ENCODE measurements around the gene DNASE1.
"Not testable (repeated sequence)": the region's sequence is repeated elsewhere in the genome, so short reads cannot be mapped to it uniquely, and the experiment has no call there.

The DNASE1 gene

DNA sequence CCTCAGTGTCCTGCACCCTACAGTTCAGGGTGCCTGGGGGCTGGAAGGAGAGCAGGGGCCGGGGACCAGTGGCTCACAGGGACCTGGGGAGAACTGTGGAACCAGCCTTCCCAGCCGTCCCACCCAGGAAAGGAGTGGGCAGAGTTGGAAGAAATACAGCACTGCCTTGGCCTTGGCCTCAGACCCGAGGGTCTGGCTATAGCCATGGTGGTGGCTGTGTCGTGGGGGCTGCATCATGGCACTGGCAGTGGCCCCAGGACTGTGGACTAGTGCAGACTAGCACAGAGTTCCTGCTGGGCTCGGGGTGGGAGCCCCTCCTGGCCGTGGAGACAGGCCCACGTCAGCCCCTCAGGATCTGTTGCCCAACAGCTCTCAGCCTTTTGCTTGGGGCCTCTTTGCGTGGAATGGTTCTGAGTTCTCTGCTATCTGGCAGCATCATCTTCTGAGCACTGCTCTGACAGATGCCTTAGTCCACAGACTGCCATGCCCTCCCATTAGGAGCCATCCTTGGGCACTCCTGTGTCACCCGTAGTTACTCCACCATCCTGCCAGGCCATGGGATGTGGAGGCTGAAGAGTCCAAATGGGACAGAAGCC is 12.6 kb upstream of the DNASE1 start:
- peak; percentile 14 for DNase-seq (ENCODE audit: low spot score)

DNA sequence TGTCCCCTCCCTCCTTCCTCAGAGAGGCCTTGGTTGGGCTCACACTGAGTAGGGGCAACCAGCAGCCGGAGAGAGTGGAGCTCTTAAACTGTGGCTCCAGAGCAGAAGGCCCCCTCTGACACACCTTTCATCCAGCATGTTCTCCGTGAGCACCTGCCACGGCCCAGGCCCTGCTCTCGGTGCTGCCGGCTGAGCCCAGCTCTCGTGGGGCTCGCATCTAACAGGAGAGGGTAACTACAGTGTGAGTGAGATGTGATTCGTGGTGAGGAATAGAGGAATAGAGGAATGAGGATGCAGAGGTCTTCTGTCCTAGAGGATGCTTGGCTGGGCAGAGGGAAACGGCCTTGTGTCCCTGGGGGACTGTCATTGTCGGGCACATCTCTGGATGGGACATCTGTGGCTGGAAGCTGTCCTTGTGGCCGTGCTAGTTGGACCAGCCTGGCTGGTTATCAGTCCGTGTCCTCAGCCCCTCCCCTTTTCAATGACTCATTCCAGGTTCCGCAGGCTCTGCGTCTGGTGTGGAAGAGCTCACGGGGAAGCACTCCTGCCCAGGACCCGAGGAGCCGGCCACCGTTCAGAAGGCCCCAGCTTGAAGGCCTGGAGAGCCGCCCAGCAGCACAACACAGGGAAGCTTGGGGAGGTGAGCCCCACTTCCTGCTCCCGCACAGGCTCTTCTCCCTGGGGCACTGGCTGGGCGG is 11.9 kb upstream of the DNASE1 start:
- DNase-seq (ENCODE audit: low spot score), result peak; percentile 30

DNA sequence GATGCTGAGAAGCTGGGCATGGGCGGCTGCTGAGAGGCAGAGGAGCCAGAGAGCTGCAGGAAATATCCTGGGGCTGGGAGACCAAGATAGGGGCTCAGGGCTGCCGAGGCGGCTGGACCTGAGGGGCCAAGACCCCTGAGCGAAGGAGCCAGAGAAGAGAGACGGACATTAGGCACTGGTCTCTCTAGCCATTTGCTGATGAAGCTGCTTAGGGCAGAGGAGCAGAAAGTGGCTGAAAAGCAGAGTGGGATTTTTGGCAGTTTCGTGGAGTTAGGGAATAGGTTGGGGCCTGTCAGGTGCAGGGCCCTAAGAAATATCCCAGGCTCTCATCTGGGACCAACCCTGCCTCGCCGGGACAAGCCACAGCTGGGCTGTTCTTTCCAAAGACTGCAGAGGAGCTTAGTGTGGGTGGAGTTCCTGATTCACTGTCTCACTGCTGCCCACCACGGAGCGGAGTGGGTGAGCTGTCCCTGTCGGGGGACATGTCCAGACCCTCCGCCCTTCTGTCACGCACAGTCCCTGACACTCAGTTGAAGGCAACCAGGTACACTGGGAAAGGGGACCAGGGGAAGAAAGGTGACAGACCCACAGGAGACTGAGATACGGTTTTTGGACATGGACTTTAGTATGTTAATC is 11.3 kb upstream of the DNASE1 start:
- DNase-seq (ENCODE audit: low spot score), result peak; percentile 22

- DNase-seq (ENCODE audit: low spot score), result no peak
These were observed 9.4 kb upstream of the DNASE1 start for GRCh38 chr16:3645108-3645503.

- peak; percentile 31 for DNase-seq (ENCODE audit: low spot score)
These were observed 8.8 kb upstream of the DNASE1 start for GRCh38 chr16:3645504-3646347.

DNA sequence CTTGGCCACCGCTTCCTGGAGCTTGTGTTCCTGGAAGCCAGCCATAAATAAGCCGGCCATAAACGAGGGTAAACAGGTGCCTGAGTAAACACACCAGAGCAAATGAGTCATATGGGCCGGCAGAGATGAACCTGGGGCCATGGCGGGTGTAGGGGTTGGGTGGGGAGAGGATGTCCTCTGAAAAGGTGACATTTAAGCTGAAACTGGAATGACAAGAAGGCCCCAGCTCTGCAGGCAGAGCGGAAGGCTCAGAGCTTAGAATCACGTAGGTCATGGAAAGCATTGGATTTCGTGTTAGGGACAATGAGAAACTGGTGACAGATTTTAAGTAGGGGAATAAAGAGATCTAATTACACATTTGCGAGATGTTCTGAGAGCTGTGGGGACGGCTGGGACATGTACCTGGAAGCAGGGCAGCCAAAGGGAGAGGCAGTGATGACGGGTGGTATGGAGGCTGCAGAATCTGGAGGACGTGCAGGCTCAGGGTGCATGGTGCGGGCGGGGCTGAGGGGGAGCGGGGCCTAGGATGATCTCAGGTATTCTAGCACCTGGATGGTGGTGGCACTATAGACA is 8.1 kb upstream of the DNASE1 start:
- DNase-seq (ENCODE audit: low spot score), result peak; percentile 20

DNA sequence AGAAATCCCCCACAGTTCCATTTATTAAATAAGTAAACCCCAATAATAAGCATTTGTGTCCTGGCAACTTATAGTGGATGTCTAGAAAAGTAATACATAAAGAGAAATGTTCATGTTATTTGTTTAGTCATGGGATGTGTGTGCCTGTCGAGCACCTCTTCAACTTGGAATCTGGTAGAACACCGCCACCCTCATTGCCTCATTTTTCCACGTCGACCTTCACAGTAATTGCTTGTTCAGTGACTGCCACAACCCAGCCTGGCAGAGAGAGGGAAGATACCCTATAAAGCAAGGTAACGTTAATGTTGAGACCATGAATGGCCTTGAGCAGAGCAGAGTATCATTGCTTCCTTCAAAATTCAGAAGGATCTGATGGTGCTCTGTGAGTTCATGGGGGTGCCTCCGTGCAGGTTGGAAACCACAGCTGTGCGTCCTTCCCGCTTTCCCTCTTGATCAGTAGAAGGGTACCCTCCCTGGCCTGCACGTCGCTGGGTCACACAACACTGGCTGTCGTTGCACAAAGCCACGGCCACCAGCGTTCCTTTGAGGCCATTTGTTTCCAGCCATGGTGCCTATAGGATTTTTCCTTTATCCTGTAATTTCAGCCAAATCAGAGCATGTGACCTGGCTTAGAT is 3.7 kb upstream of the DNASE1 start:
- DNase-seq (ENCODE audit: low spot score), result no peak

DNA sequence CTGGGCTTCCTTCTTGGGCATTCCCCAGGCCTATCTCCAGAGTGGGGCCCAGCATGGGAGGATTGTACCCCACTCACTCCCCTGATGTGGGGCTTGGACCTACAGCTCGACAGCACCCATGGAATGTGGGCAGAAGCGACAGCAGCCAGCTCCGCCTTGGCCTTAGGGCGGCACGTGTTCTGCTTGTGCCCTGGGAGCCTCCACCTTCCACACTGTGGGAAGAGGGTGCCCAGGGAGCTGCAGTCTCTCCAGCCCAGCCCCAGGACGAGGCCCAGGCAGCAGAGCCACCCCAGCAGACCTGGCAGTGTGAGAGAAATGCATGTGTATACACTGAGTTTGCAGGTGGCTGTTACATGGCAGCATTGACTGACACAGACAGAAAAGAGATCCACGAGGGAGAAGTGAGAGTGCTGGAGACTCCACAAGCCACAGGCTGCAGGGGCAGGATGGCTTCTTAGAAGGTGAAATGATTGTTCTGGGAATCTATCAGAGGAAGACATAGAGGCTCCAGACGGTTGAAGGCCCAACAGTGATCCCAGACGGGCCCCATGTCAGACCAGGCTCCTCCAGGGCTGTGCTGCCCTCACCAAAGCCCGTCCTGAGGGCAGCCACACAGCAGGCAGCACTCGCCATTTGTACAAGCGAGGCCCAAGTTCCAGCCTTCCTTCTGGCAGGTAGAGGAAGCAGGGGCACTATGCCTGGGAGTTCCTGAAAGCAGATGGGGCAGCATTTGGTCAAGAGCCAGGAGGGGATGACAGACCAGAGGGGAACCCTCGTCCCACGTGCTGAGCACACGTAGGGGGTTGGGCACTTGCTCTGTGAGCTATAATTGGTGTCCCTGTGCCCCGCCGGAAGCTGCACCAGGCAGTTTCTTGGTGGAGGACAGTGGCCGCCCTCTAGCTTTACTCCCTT is 2.8 kb upstream of the DNASE1 start:
- DNase-seq (ENCODE audit: low spot score), result peak; percentile 24

GRCh38 chr16:3652373-3653195 is 1.9 kb upstream of the DNASE1 start:
- peak; percentile 18 for DNase-seq (ENCODE audit: low spot score)

- no peak for DNase-seq (ENCODE audit: low spot score)
These were observed 522 bp downstream of the DNASE1 start for GRCh38 chr16:3655030-3655395.

DNA sequence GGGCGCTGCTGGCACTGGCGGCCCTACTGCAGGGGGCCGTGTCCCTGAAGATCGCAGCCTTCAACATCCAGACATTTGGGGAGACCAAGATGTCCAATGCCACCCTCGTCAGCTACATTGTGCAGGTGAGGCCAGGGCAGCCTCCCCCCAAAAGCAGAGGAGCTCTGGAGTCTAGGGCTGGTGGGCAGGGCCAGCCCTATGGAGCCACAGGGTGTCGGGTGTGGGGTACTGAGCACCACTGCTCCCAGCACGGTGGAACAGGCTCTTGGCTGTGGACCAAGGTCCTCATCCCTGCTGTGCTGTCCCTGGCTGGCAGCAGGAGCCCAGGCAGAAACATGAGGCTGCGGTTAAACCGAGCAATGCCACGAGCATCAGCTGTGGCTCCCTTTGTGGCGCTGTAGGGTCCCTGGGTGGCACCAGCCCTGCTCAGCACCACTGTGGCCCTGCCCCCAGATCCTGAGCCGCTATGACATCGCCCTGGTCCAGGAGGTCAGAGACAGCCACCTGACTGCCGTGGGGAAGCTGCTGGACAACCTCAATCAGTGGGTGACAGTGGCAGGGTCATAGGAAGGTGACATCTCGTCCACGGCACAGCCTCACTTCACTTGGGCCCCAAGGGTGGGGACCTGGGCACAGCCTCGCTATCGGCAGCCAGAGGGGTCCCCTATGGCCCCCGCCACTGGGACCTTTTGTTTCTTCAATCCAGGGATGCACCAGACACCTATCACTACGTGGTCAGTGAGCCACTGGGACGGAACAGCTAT is 1.1 kb downstream of the DNASE1 start:
- DNase-seq (ENCODE audit: low spot score), result peak; percentile 28

DNA sequence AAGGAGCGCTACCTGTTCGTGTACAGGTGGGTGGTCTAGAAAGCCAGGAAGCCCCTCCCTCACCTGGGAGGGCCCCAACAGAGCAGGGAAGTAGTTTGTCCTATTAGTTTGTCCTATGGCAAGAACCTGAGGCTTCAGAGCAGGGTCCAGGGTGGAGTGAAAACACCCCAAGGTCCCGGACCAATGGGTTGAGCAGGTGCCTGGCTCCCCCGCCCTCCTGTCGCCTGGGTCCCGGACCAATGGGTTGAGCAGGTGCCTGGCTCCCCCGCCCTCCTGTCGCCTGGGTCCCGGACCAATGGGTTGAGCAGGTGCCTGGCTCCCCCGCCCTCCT is 1.6 kb downstream of the DNASE1 start:
- DNase-seq (ENCODE audit: low spot score), result not testable (repeated sequence)

DNA sequence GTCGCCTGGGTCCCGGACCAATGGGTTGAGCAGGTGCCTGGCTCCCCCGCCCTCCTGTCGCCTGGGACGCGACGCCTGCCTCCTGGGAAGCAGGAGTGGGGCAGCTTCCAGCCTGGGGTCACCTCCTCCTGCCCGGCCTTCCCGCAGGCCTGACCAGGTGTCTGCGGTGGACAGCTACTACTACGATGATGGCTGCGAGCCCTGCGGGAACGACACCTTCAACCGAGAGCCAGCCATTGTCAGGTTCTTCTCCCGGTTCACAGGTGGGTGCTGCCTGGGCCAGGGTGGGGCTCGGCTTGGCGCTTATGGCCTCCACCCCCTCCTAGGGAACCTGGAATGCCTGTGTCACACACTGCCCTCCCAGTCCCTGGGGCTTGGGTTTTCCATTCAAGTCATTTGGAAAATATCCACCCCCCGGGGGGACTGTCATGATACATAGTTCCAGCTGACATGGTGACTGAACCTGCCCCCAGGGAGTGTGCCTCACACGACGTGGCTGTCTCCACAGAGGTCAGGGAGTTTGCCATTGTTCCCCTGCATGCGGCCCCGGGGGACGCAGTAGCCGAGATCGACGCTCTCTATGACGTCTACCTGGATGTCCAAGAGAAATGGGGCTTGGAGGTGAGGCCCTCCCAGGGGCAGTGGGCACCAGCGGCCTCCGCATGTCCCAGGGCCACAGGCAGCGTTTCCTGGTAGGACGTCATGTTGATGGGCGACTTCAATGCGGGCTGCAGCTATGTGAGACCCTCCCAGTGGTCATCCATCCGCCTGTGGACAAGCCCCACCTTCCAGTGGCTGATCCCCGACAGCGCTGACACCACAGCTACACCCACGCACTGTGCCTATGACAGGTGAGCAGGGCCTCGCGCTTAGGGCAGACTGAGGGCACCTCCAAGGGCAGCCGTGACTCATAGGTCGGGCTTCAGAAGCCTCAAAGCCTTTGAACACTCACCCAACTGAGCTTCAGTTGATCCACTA is 2.3 kb downstream of the DNASE1 start:
- DNase-seq (ENCODE audit: low spot score), result peak; percentile 21

DNA sequence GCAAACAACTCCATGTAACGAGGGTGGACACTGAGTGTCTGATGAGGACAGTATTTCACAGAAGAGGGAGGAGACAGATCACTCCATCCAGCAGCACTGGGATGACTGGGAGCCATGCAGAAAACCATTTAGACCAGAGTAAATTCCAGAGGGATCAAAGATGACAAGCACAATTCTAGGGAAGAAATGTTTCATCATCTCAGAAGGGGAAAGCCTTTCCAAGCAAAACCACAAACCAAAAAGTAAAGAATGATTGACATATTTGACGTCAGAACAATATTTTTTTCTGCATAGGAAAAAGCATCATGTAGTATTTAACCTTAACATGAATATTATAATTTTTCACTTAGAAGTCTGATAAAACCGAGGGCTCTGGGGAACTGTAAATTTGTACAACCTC is 4.8 kb downstream of the DNASE1 start:
- no peak for DNase-seq (ENCODE audit: low spot score)

DNA sequence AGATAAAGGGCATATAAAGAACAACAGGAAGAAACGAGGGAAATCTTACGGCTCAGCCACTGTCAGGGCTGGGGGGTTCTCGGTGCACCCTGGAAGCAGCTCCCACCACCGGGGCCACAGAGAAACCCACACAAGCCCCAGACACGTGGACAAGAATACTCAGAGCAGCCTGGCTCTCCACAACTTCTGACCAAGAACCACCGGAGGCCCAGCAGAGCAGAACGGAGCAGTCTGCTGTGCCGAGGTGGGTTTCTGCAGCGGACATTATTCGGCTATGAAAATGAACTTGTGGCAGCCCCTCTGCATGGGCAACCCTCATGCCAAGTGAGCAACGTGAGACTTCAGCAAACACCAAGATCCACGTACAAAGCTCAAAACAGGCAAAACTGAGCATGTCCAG is 6.8 kb downstream of the DNASE1 start:
- DNase-seq (ENCODE audit: low spot score), result peak; percentile 15

GRCh38 chr16:3661922-3662321 is 7.4 kb downstream of the DNASE1 start:
- peak; percentile 14 for DNase-seq (ENCODE audit: low spot score)

- DNase-seq (ENCODE audit: low spot score), result peak; percentile 16
These were observed 8.1 kb downstream of the DNASE1 start for GRCh38 chr16:3662601-3663000.

Measured in D341Med (cell line).